ENCODE results near the gene RPA4.
"Not testable (repeated sequence)": the region's sequence is repeated elsewhere in the genome, so short reads cannot be mapped to it uniquely, and the experiment has no call there.

The RPA4 gene

GRCh38 chrX:96883608-96884007 lies at the start of gene RPA4:
TSS of gene RPA4 (plus strand) at chrX:96883908. CDS start at chrX:96884311, 403 bp downstream.
- DNase-seq: no peak

- DNase-seq: no peak
Measured at GRCh38 chrX:96834137-96834536, 49.6 kb upstream of the RPA4 start.

- DNase-seq: no peak
Measured at GRCh38 chrX:96835660-96836289, 47.9 kb upstream of the RPA4 start.

GRCh38 chrX:96837808-96838207 lies 45.9 kb upstream of the RPA4 start:
- DNase-seq: no peak

- no peak for DNase-seq
Measured at GRCh38 chrX:96838537-96838936, 45.2 kb upstream of the RPA4 start.

GRCh38 chrX:96841325-96841724 lies 42.4 kb upstream of the RPA4 start:
- no peak for DNase-seq

GRCh38 chrX:96841866-96842265 lies 41.8 kb upstream of the RPA4 start:
- not testable (repeated sequence) for DNase-seq

- no peak for DNase-seq
Measured at GRCh38 chrX:96843566-96843965, 40.1 kb upstream of the RPA4 start.

GRCh38 chrX:96846841-96847240 lies 36.9 kb upstream of the RPA4 start:
- DNase-seq: no peak

GRCh38 chrX:96859422-96859821 lies 24.3 kb upstream of the RPA4 start:
- DNase-seq: not testable (repeated sequence)

- DNase-seq: no peak
Measured at GRCh38 chrX:96861218-96861617, 22.5 kb upstream of the RPA4 start.

GRCh38 chrX:96861661-96862060 lies 22.0 kb upstream of the RPA4 start:
- no peak for DNase-seq

- DNase-seq: no peak
Measured at GRCh38 chrX:96884027-96884426, 319 bp downstream of the RPA4 start.

GRCh38 chrX:96889726-96890125 lies 6.0 kb downstream of the RPA4 start:
- DNase-seq: no peak

- DNase-seq: no peak
Measured at GRCh38 chrX:96906741-96907140, 23.0 kb downstream of the RPA4 start.

- no peak for DNase-seq
Measured at GRCh38 chrX:96907516-96908272, 24.0 kb downstream of the RPA4 start.

- no peak for DNase-seq
Measured at GRCh38 chrX:96909291-96909690, 25.6 kb downstream of the RPA4 start.

- DNase-seq: no peak
Measured at GRCh38 chrX:96918864-96919263, 35.2 kb downstream of the RPA4 start.

- no peak for DNase-seq
Measured at GRCh38 chrX:96919672-96920071, 36.0 kb downstream of the RPA4 start.

GRCh38 chrX:96924581-96924980 lies 40.9 kb downstream of the RPA4 start:
- no peak for DNase-seq

- DNase-seq: no peak
Measured at GRCh38 chrX:96929036-96929435, 45.3 kb downstream of the RPA4 start.

All from NCI-H1092 treated with DMSO at 0.1 percent for 48 hours (cell line).